GM19467 (cell line): Measurements from ENCODE around the gene PTPN23.
"Not testable (repeated sequence)": the region's sequence is repeated elsewhere in the genome, so short reads cannot be mapped to it uniquely, and the experiment has no call there.

Experiments used
- ATAC-seq: cut with Tn5 transposase; IDR thresholded peaks from one replicate; pipeline ENCODE4 v1.9.1; 2021; ENCODE audit warnings: mild to moderate bottlenecking, moderate library complexity; ENCODE audit not compliant: unreplicated experiment

The PTPN23 gene

DNA sequence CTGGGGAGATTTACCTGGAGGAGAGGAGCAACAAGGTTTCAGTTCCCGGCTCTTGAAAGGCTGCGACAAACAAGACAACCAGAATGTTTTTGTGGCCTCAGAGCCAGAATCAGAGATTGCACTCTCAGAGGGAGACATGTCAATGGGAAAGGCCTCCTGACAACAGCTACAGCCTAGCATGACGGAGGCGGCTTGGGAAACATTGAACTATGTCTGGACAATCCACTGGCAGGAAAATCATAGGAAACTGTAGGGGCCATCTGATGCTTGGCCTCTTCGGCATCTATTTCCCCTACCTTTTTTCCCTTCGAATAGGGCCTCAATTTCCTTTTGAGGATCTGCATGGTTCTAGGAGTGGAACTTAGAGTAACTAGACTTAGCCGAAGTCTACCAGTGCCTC lies 13.2 kb upstream of the PTPN23 start:
- ATAC-seq = no peak

DNA sequence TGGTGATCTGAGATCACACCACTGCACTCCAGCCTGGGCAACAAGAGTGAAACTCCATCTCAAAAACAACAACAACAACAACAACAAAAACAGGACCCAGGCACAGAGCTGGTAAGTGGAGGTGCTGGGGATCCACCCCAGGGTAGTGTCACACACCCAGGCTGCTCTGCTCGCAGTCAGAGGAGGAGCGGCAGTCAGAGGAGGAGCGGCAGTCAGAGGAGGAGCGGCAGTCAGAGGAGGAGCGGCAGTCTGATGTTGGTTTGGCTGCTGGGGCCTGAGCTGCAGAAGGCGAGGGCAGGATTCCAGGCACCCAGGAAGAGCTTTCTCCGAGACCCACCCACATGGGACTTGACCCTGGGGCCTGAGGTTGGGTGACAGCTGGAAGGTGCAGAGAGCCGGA lies 10.8 kb upstream of the PTPN23 start:
- not testable (repeated sequence) for ATAC-seq

DNA sequence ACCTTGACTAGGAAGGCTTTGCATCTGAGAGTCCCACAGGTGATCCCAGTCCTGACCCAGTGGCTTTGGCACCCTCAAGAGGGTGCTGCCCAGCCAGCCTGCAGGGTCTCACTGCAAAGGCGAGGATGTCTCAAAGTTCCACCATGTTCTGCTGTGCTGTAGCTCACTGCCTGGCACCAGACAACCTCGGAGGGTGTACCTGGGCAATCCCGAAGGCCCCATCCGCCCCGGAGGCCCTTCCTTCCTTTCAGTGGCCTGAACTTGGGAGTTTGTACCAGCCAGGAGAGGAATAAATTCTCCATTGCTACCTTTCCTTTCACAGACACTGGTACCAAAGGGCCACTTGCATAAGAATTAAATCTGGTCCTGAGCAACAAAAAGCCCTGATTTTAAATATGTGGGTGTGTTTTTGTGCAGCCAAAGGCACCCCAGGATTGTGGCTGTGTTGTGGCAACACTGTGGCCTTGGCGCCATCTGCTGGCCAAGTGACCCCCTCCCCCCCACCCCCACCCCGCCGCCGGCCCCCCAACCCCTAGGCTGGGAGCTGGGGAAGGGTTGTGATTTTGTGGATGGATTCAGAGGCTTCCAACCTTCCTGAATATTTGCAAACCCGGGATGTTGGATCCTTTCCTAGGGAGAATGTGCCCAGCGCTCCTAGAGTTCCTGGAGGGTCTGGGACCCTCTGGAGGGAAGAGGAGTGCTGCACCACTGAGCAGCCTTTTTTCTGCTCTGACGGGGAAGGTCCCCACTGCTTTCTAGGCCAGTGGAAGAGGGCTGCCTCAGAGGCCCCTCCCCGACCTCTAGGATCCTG lies 9.7 kb upstream of the PTPN23 start:
- ATAC-seq = no peak

DNA sequence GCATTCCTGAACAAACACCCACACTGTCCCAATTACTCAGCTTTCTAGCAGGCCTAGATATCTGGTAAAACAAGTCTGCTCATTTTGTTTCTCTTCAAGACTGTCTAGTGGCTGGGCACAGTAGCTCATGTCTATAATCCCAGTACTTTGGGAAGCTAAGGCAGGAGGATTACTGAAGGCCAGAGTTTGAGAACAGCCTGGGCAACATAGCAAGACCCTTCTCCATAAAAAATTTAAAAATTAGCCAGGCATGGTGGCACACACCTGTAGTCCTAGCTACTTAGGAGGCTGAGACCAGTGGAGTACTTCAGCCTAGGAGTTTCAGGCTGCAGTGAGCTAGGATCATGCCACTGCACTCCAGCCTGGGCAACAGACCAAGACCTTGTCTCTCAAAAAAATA lies 6.2 kb upstream of the PTPN23 start:
- ATAC-seq = no peak

DNA sequence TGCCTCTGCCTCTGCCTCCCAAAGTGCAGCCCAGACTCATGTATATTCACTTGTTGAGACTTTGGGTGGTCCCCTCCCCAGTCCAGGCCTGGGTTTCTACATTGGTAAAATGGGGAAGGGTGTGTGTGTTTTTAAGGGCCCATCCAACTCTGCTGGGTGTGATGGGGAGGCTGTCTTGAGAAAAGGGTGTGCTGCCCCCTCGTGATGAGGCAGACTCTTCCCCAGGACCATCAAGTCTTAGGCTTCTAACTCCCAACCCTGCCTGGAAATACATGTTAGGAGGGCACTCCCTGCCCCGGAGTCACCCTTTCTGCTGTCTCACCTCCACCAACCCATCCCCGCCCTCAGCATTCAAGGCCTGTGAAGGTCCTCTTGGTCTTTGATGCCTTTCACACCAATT lies 4.4 kb upstream of the PTPN23 start:
- ATAC-seq = no peak

DNA sequence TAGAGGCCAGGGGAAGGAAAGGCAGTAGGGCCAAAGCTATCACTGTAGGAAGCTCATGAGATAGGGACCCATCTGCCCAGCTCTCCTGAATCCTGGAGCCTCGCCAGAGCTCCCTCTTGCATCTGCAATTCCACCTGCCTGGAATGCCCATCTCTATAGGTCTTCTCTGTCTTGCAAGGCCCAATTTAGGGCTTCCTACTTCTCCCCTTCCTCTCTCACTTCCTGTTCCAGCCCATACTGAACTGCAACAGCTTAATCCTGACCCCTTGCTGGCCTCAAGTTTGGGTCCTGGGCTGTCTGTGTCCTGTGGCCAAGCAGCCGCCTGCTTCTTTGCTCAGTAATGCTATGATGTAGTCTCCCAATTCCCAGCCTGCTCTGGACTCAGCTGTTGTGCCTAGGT lies 3.6 kb upstream of the PTPN23 start:
- ATAC-seq = no peak

DNA sequence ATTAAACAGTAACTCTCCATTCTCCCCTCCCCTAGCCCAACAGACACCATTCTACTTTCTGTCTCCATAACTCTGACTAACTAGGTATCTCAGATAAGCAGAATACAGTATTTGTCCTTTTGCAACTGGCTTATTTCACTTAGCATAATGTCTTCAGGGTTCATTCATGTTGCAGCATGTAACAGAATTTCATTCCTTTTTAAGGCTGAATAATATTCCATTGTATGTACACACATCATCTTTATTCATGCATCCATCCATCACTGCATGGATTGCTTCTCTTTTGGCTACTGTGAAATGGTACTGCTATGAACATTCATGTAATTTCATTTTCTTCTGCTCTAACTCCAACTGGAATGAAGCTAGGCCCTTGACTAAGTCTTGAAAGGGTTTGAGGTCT lies 2.0 kb upstream of the PTPN23 start:
- ATAC-seq = no peak

DNA sequence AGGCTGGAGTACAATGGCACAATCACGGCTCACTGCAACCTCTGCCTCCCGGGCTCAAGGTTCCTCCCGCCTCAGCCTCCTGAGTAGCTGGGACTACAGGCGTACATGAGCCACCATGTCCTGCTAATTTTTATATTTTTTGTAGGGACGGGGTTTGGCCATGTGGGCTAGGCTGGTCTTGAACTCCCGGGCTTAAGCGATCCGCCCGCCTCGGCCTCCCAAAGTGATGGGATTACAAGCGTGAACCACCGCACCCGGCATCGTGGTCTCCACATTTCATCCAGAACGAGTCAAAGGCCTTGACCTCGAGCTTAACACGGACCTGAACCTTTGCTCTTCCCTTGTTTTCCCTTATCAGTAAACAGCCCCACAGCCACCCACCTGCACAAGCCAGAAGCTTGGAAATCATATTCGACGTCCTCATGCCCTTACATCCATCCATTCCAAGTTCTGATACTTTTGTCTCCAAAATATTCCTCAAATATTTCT lies 1.4 kb upstream of the PTPN23 start:
- no peak for ATAC-seq

DNA sequence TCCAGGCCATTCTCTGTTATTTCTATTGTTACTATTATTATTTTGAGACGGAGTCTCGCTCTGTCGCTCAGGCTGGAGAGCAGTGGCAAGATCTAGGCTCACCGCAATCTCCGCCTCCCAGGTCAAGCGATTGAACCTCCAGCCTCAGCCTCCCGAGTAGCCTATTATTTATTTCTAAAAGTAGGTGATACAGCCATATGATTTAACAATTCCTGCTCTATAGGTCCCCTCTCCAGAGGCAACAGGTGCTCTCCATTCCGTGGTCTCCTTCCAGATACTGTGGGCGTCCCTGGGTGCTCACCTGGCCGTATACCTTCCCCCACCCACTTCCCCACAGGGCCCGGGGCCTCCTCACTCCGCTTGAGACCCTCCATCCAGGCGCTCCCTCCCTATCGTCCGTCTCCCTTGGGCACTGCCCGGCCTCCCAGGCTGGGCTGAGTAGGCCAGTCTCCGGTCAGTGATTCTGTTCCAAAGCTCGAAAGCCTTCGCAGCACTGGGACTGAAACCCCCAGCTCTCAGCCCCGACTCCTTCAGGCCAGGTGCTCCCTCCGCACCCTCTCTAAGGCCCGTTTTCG lies 708 bp upstream of the PTPN23 start:
- ATAC-seq = peak; percentile 0

DNA sequence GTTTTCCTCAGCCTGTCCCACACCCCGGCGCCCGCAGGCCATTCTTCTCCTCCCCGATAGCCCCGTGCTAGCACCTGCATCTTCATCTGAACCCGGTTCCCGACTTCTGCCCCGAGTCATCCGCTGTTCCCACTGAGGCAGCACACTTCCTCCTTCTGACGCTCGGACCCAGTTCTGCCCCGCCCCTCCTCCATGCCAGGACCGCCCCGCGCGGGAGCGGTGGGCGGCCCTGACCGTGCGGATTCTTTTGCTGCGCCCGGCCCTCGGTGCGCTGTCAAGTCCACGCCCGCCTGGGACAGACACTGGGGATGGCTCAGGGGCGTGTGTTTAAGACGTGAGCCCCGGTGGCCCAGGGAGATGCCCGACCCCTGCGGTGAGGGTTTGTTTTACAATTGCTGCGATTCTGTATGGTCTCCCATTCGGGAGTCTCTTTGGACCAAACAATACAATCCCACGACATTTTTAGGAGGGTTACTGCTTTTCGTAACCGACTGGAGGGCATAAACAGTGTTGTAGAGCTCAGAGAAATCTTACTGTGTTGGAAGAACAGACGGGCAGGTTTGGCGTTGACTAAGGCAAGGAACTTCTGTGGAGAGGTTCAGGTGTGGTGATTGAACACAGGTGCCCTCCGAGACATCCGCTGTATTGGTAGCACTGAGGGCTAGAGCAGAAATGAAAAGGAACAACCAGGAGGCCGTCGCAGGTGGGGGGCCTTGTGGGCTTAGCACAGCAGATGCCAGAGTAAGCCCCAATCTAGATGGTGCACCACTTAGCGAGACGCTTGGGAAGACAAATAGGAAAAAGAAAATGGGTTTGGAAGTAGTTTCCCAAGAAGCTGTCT lies 716 bp downstream of the PTPN23 start:
- ATAC-seq = peak; percentile 57

DNA sequence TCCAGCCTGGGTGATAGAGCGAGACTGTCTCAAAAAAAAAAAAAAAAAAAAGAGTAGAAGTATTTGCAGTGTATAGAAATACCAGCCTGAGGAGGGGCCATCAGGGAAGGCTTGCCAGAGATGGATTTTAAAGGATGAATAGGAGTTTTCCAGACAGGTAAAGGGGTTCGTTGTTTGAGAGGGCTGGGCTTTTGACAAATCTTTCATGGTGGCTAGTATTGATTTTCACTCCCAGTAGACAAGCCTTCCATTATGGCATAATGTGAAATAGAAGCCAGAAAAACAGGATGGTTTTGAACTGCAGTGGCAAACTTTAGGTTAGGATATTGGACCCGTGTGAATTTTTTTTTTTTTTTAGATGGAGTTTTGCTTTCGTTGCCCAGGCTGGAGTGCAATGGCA lies 3.6 kb downstream of the PTPN23 start:
- ATAC-seq = no peak

DNA sequence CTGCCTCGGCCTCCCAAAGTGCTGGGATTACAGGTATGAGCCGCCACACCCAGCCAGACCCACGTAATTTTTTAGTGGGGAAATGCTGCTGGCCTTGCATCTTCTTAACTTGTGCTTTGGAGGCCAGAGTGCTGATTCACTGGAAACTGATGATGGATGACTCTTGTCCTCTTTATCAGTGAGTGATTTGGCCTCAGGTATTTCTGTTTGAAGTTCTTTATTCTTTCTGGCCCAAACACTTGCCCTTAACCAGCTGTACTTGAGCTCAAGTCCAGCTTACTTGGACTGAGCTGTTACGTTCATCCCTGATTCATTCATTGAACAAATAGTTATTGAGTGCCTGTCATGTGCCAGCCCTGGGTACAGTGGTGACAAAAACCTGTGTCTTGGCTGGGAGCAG lies 4.2 kb downstream of the PTPN23 start:
- no peak for ATAC-seq

DNA sequence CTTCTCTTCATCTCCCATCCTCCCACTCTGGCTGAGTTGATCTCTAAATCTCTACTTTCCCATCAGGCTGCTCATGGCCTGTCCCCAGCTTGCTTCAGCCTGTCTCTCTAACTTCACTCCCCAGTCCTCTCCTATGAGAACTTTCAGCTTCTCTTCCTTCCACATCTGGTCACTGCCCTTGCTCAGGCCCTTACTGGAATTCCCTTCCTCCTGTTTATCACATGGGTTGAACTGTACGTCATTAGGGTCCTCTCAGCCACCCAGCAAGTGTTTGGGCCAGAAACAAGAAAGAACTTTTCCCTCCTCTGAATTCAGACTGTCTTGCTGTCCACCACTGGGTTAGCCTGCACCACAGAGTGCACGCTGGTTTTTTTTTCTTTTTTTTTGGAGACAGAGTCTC lies 5.0 kb downstream of the PTPN23 start:
- no peak for ATAC-seq

DNA sequence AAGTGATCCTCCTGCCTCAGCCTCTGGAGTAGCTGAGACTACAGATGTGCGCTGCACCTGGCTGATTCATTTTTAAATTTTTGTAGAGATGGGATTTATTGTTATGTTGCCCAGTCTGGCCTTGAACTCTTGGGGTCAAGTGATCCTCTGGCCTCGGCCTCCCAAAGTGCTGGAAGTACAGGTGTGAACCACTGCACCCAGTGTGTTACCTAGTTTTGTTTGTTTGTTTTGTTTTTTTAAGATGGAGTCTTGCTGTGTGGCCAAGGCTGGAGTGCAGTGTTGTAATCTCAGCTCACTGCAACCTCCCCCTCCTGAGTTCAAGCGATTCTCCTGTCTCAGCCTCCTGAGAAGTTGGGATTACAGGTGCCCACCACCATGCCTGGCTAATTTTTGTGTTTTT lies 12.1 kb downstream of the PTPN23 start:
- ATAC-seq = no peak

DNA sequence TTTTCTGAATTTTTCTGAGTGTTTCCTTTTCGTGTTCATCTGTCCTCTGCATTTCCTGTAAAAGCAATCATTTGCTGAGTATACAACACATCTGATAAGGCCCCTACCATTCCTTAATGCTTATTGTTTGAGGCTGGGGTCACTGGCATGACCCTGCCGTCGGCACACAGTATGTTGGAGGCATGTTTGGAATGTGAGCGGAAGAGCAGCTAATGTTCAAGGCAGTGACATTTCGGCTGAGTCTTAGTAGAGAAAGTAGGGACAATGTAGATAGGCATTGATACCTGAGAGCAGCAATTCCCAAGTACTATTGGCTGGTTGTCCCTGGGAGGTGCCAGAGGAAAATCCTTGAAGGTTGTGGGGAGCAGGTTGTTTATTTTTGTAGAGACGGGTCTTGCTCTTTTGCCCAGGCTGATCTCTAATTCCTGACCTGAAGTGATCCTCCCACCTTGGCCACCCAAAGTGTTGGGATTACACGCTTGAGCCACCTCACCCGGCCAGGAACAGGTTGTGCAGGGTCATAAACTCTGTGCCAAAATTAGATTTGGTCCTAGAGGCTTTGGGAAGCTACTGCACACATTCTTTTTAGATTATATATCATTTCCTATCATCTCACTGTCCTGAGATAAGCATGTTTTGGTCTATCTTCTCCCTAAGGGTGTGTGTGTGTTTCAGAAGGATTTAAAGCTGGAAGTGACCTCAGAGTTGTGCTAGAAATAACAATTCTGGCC lies 13.5 kb downstream of the PTPN23 start:
- ATAC-seq = no peak

DNA sequence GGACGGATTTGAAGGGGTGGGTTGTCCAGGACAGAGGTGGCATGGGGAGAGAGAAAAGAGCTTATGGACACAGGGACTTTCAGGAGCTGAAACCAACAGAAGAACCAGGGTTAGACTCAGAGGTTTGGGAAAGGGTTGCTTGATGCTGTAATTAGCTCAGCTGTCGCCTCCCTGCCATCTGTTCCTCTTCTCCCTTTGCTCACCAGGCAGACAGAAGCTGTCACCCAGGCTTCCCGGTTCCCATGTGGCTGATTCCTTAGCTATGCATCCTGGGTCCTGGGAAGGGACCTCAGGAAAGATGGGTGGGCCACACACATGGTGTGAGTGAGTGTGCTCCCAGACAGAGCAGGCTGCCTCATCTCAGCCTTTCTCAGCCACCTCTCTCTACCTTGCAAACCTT lies 14.1 kb downstream of the PTPN23 start:
- no peak for ATAC-seq

DNA sequence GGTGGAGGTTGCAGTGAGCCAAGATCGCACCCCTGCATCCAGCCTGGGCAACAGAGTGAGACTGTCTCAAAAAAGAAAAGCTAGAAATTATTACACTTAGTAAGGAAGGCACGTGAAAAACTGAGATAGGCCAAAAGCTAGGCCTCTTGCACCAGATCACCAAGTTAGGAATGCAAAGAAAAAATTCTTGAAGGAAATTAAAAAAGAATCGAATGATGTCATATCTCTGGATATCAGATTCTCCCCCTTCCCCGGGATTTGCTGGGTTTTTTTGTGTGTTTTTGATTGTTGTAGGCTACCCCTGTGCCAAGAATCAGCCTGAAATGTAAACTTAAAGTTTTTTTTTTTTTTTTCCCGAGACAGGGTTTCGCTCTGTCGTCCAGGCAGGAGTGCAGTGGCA lies 17.4 kb downstream of the PTPN23 start:
- ATAC-seq = no peak

DNA sequence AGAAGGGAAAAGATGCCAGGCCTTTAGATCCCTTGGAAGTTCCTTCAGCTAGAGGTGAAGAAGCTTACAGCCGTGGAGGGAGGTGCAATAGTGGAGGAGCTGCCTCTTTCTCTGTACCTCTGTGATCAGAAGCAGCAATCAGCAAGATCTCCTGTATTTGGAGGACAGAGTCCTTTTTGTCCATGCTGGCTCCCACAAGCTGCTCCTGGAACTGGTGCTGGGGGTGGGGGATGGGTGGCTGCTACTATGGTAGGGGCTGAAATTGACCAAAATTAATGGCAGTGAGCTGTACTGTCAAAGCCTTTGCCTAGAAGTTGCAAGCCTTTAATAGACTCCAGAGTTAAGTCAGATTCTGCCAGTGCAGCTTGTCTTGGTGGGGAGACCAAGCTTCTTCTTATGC lies 18.2 kb downstream of the PTPN23 start:
- no peak for ATAC-seq

DNA sequence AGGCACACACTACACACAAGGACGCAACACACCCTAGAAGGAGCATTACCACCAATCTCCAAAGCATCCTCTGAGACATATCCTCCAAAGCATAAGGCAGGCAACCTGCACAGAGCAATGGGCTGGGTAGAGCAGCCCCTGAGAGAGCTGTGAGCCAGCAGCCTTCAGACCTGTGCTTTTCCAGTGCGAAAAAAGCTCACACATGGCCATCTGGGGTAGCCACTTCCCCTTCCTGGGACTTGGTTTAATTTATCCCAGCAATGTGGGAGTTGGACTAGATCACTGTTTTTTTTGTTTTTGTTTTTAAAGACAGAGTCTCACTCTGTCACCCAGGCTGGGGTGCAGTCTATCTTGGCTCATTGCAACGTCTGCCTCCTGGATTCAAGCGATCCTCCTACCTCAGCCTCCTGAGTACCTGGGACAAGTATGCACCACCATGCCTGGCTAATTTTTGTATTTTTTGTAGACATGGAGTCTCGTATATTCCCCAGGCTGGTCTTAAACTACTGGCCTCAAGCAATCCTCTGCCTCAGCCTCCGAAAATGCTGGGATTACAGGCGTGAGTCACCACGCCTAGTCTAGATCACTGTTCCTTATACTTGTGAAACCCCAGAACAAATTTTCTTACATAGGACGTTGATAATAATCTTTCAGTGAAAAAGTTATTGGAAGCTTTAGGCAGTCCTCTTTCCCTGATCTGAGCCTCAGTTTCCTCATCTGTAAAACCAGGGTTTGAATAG lies 18.9 kb downstream of the PTPN23 start:
- no peak for ATAC-seq

DNA sequence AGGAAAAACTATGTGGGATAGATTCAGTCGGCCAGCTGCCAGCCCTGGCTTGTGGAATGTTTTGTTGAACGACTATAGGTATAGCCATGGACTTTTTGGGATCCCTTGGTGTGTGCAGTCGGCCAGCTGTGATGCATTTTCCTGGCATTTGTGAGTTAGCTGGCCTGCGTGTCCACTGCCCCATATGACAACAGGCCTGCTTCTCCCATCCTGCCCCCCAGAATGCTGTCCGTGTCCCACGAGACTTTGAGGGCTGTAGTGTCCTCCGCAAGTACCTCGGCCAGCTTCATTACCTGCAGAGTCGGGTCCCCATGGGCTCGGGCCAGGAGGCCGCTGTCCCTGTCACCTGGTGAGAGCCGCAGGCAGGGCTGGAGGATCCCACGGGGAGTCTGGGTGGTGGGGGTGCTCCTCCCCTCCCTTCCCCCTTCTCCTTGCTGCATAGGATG lies 23.6 kb downstream of the PTPN23 start:
- ATAC-seq = no peak
